Central memory CD4-positive, alpha-beta T cell (primary cell): Measurements from ENCODE around the gene GJB3.
"Not testable (repeated sequence)": the region's sequence is repeated elsewhere in the genome, so short reads cannot be mapped to it uniquely, and the experiment has no call there.

Source experiments
- DNase-seq: peaks from one replicate; pipeline ENCODE4 v3.0.0; 2022

GJB3 gene

GRCh38 chr1:34761176-34761761, 19.7 kb upstream of the GJB3 start:
- no peak for DNase-seq

GRCh38 chr1:34761776-34762307, 19.2 kb upstream of the GJB3 start:
- no peak for DNase-seq

DNA sequence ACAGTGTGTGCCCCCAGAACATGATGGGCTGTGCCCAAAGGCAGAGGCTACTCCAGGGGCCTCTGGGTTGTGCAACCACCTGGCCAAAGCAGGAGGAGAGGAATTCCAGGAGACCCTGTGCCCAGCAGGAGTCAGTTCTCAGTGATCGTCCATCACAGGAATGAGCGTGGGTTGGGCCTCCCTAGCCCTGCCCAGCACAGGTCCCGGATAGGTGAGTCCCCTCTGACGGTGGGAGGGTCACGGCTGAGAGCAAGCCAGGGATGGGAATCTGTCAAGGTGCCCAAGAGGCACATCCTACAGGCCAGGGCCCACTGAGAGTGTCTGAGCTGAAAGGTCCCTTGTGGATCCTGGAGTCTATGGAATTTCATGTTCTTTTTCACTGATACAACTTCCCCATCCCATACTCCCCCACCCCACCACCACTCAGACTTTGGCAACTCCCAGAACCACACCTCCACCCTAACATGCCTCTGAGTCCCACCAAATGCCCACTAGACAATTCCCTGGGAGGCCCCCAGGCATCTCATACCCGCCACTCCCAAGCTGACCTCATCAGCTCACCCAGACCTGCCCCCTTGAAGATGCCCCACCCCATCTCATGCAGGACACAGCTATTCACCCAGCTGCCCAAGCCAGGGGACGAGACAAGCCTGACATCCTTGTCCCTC, 18.4 kb upstream of the GJB3 start:
- DNase-seq: no peak

DNA sequence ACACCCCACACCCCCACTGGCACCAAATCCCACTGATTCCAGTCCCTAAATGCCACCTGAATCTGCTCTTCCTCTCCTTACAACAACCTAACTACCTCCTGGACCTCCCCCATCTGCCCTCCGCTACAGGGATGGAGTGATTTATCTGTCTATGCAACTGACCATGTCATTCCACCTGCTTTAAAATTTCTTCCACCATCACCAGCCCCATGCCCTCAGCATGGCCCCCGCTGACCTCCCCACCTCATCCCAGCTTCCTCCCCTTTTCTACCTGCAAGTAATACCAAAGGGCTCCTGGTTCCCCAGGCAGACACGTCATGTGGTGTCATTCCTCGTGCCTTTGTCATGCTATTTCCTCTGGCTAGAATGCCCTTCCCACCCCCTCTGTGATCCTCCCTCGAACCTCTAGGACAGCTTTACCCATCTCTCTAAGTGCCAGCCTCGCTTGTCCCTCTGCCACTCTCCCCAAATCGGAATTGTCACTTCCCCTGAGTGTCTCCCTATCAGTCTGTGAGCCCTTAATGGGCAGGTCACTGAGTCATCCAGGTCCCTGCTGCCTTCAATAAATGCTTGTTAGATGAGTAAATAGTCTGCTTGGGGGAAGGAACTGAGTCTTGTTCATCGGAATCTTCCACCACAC, 17.8 kb upstream of the GJB3 start:
- no peak for DNase-seq

- no peak for DNase-seq
These were observed 12.2 kb upstream of the GJB3 start for GRCh38 chr1:34768856-34769255.

- no peak for DNase-seq
These were observed 10.0 kb upstream of the GJB3 start for GRCh38 chr1:34770891-34771504.

DNA sequence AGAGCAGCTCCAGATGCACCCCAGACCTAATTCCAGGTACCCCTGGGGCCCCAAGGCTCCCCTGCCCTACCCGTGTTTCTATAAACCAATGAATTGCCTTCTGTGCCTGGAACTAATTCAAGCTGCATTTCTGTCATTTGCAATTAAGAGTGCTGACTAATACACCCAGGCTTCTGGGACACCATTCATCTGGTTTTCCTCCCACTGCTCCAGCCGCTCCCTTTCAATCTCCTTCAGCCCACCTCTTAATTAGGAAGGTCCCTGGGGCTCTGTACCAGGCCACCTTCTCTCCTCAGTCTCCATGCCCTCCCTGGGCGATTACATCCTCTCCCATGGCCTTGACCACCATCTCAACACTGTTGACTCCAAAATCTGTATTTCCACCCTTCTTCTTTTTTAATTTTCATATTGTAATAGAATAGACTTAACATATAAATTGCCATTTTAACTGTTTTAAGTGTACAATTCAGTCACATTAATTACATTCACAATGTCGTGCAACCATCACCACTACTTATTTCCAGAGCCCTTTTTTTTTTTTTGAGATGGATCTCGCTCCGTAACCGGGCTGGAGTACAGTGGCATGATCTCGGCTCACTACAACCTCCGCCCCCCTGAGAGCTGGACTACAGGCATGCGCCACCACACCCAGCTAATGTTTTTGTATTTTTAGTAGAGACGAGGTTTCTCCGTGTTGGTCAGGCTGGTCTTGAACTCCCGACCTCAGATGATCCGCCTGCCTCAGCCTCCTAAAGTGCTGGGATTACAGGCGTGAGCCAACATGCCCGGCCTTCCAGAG, 9.2 kb upstream of the GJB3 start:
- no peak for DNase-seq

DNA sequence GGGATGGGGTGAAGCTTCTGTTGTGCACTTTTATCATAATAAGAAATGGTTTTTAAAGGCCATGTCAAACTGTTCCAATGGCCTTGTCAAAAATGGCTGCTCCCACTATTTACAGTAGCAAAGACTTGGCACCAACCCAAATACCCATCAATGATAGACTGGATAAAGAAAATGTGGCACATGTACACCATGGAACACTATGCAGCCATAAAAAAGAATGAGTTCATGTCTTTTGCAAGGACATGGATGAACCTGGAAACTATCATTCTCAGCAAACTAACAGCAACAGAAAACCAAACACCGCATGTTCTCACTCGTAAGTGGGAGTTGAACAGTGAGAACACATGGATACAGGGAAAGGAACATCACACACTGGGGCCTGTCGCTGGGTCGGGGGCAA, 7.9 kb upstream of the GJB3 start:
- not testable (repeated sequence) for DNase-seq

DNA sequence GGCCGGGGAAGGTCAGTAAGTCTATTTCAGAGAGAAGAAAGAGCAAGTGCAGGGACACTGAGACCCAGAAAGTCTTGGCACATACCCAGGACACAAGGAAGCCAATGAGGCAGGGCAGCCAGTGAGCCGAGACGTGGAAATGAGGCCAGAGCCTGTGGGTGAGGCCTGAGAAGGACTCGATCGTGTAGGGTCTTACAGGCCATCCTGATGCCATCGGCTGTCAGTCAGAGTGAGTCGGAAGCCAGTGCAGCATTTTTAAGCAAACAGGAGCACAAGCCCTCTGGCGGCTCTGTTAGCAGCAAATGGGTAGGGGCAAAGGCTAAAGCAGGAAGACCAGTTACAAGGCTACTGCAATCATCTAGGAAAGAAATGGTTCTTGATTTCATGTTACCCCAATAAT, 6.1 kb upstream of the GJB3 start:
- no peak for DNase-seq

- no peak for DNase-seq
These were observed 4.1 kb upstream of the GJB3 start for GRCh38 chr1:34776911-34777310.

- no peak for DNase-seq
These were observed 3.3 kb upstream of the GJB3 start for GRCh38 chr1:34777519-34778321.

DNA sequence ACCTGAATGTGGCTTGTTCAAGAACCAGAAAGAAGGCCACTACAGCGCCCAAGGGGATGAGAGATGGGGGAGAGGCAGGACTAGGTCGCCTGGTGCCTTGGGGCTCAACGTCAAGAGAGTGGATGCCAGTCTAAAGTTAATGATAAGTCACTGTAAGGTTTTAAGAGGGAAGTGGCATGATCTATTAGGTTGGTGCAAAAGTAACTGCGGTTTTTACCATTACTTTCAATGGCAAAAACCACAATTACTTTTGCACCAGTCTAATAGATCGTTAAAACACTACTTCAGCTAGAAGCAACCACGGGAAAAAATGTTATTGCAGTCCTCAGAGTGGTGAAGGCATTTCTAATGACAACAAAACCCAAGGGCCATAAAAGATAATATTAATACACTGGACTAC, 2.6 kb upstream of the GJB3 start:
- no peak for DNase-seq

DNA sequence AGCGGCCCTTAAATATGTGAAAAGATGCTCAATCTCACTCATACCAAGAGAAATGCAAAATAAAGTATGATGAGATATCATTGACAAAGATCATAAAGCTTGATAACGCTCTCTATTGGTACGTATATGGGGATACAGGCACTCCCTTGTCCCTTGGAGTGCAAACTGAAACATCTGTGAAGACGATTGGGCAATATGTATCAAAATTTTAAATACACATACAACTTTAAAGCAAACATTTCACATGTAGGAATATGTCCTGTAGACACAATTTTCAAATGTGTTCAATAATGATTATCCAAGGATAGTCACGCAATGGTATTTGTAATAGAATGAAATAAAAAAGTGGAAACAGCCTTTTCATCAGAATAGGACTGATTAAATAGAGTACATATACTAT, 2.0 kb upstream of the GJB3 start:
- no peak for DNase-seq

DNA sequence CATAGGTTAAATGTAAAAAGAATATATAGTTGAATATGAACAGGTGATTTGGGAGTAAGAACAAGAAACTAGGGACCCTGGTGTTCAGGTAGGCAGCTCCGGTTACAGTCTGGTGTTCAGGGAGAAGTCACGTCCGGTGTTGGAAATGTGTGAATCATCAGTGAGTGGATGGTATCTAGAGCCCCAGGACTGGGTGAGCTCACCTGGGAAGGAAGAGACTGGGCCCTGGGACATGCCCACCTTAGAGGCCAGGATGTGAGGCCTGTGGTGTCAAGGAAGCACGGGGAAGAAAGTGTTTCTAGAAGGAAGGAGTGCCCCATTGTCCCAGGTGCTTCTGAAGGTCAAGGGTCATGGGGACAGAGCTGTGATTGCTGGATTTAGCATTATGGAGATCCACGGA, 1.5 kb upstream of the GJB3 start:
- DNase-seq: no peak

DNA sequence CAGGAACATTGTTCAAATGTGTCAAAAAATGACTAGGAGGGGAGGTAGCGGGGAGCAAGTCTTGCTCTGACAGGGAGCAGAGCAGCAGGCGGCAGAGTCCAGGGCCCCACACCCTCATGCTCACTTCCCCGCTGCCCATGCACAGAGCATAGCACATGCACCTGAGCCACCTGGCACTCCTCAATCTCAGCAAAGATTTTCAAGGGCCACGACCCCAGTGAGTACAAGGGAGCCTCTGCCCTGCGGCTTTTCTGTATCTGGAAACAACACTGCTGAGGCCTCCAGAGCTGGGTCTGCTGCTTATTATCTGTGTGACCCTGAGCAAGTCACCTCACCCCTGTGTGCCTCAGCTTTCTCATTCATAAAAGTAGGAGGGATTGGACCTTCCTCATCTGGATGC, 1.1 kb upstream of the GJB3 start:
- DNase-seq: no peak

DNA sequence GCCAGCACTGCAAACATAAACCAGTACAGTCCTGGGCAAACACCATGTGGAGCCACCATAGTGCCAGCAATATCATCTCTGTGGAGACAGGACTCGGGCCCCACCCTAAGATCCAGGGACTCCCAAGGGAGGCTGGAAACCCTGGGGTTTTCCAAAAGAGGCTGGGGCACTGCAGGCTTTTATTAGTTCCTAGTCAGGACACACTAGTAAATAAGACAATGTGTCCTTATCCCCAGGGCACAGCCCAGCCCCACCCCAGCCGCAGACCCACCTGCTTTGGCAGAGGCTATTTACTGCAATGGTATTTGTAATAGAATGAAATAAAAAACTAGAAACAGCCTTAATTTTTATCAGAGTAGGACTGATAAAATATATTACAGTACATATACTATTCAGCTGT, 486 bp upstream of the GJB3 start:
- DNase-seq: no peak

DNA sequence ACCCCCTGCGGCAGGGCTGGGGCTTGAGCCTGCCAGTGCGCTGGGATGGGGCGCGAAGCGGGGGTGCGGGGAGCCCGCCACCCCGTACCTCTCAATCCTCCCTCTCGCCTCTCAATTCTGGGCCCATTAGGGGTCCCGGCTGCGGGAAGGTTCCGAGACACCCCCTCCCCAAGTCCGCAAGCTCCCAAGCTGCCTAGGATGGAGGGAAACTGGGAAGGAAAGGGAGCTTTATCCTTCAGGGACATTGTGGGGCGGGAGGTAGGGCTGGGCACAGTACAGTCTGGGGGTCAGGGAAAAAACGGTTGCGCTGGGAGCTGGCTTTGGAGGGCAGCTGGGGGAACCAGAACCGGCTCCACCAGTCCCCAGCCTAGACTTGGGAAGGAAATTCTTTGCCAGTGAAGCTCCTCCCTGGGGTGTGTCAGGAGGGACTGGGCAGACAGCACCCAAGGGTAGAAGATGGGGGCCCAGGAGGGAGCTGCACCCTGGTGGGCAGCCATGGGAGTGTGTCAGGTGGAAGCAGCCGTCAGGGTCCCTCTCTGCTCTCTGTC, 904 bp downstream of the GJB3 start:
- DNase-seq: no peak

GRCh38 chr1:34784751-34785221, 3.8 kb downstream of the GJB3 start:
- DNase-seq: no peak

- DNase-seq: no peak
These were observed 4.3 kb downstream of the GJB3 start for GRCh38 chr1:34785231-34785874.

- no peak for DNase-seq
These were observed 5.0 kb downstream of the GJB3 start for GRCh38 chr1:34785875-34786470.
